ENCODE results near the gene UBE2I. TPM values are rescaled to one million over a fixed set of nuclear protein-coding genes. Genes with fewer than 3 reads are reported as not detected.
A peak's percentile ranks its signal among the peaks of the same experiment; 100 is the strongest.
"Not testable (repeated sequence)": the region's sequence is repeated elsewhere in the genome, so short reads cannot be mapped to it uniquely, and the experiment has no call there.

The UBE2I gene
- total RNA-seq, 4 donors from 2014 or later, result 28.9 to 80.4 (median 41.7) TPM

GRCh38 chr16:1293921-1294656, 15.3 kb upstream of the UBE2I start:
- H3K4me3 ChIP-seq, result no peak overlapping the region
- H3K27me3 ChIP-seq, result peaks cover 26 to 45% (median 39%) of the 10 kb centered on the region in 3 donors
- H3K9me3 ChIP-seq, result no peaks in the 10 kb centered on the region
- intact Hi-C loops (cut with DNase I; ENCODE audit: low total_unique reads), result no loop called here
- in situ Hi-C loops (cut with MboI; ENCODE audit: low sequenced_read_pairs in 4 of 4), result no loop called here
- no peak overlapping the region for H3K27ac ChIP-seq
- peaks cover 9 to 10% of the 10 kb centered on the region in 2 donors for H3K4me1 ChIP-seq
- ATAC-seq (no peak), DNase-seq (no peak)
- no peaks in the 10 kb centered on the region for H3K36me3 ChIP-seq
- TF ChIP-seq POLR2A (IDR thresholded peaks at IDR 0.05), result no peak
- no peak for TF ChIP-seq CTCF (IDR thresholded peaks at IDR 0.05 in 4 of 5, conservative IDR thresholded peaks at IDR 0.05 in 1 of 5)

- DNase-seq (no peak), ATAC-seq (no peak)
- Histone ChIP-seq H3K27me3 (peaks cover 25 to 47% (median 38%) of the 10 kb centered on the region in 3 donors), H3K27ac (no peak overlapping the region), H3K36me3 (no peaks in the 10 kb centered on the region), H3K4me3 (no peak overlapping the region), H3K9me3 (no peaks in the 10 kb centered on the region), H3K4me1 (peaks cover 9 to 10% of the 10 kb centered on the region in 2 donors)
- in situ Hi-C loops (cut with MboI; ENCODE audit: low sequenced_read_pairs in 4 of 4), result no loop called here
- TF ChIP-seq CTCF (IDR thresholded peaks at IDR 0.05 in 4 of 5, conservative IDR thresholded peaks at IDR 0.05 in 1 of 5), result no peak
- no peak for TF ChIP-seq POLR2A (IDR thresholded peaks at IDR 0.05)
- intact Hi-C loops (cut with DNase I; ENCODE audit: low total_unique reads), result no loop called here
Observed at GRCh38 chr16:1295465-1295864, 14.0 kb upstream of the UBE2I start.

- intact Hi-C loops (cut with DNase I; ENCODE audit: low total_unique reads), result loop anchor here (1.0 kb wide), 1 partner anchor 83 kb away; no protein-coding TSS in a partner anchor
- H3K36me3 ChIP-seq; ATAC-seq; H3K9me3 ChIP-seq; DNase-seq; H3K4me3 ChIP-seq; in situ Hi-C loops (cut with MboI; ENCODE audit: low sequenced_read_pairs in 4 of 4): not testable (repeated sequence)
- Histone ChIP-seq H3K27ac (peak overlapping the region; percentile 66 to 82 (median 70)), H3K4me1 (peaks cover 10 to 15% of the 10 kb centered on the region in 2 donors), H3K27me3 (peaks cover 26 to 46% (median 40%) of the 10 kb centered on the region in 3 donors)
Observed at GRCh38 chr16:1296688-1297017, 12.8 kb upstream of the UBE2I start.

- peaks cover 31 to 46% (median 43%) of the 10 kb centered on the region in 3 donors for H3K27me3 ChIP-seq
- H3K9me3 ChIP-seq, result no peaks in the 10 kb centered on the region
- in situ Hi-C loops (cut with MboI; ENCODE audit: low sequenced_read_pairs in 4 of 4) (no loop called here), intact Hi-C loops (cut with DNase I; ENCODE audit: low total_unique reads) (loop anchor here (1.0 kb wide), 1 partner anchor 82 kb away; no protein-coding TSS in a partner anchor)
- peak in 1 of 2 donors; percentile 26 for TF ChIP-seq POLR2A (IDR thresholded peaks at IDR 0.05)
- TF ChIP-seq CTCF (IDR thresholded peaks at IDR 0.05 in 4 of 5, conservative IDR thresholded peaks at IDR 0.05 in 1 of 5), result no peak
- DNase-seq, result peak; percentile 61 to 75
- H3K27ac ChIP-seq, result peak overlapping the region; percentile 66 to 82 (median 70)
- peak; percentile 93 for ATAC-seq
- H3K4me3 ChIP-seq, result no peak overlapping the region
- H3K4me1 ChIP-seq, result peaks cover 10 to 15% of the 10 kb centered on the region in 2 donors
- H3K36me3 ChIP-seq, result no peaks in the 10 kb centered on the region
Observed at GRCh38 chr16:1297018-1297696, 12.3 kb upstream of the UBE2I start.

- H3K27me3 ChIP-seq, result peaks cover 42 to 45% (median 43%) of the 10 kb centered on the region in 3 donors
- peaks cover 10 to 15% of the 10 kb centered on the region in 2 donors for H3K4me1 ChIP-seq
- H3K27ac ChIP-seq, result no peak overlapping the region
- DNase-seq, result no peak
- intact Hi-C loops (cut with DNase I; ENCODE audit: low total_unique reads) (no loop called here), in situ Hi-C loops (cut with MboI; ENCODE audit: low sequenced_read_pairs in 4 of 4) (no loop called here)
- TF ChIP-seq CTCF (IDR thresholded peaks at IDR 0.05 in 4 of 5, conservative IDR thresholded peaks at IDR 0.05 in 1 of 5) (no peak), POLR2A (IDR thresholded peaks at IDR 0.05) (no peak)
- H3K9me3 ChIP-seq, result no peaks in the 10 kb centered on the region
- H3K4me3 ChIP-seq, result no peak overlapping the region
- H3K36me3 ChIP-seq, result no peaks in the 10 kb centered on the region
- no peak for ATAC-seq
Observed at GRCh38 chr16:1298406-1298805, 11.0 kb upstream of the UBE2I start.
